B cell (primary cell): ENCODE measurements around the gene ATP9B. TPM values are rescaled to one million over a fixed set of nuclear protein-coding genes. Genes with fewer than 3 reads are reported as not detected.

Experiments
- ATAC-seq: fragments of 200-7000 bp; cut with Tn5 transposase; one replicate; pipeline ENCODE4 v1.10.0; 2021; ENCODE audit warnings: low read depth, mild to moderate bottlenecking, moderate number of reproducible peaks, moderate library complexity
- CTCF ChIA-PET: fragments of 350-600 bp; sonication (Branson Sonifier 250); formaldehyde crosslinking; loops from one replicate; lab custom pipeline; 2021; ENCODE audit warnings: antibody characterized with exemption, inconsistent platforms; lab: Charles Lee
- POLR2A ChIA-PET: fragments of 350-600 bp; sonication (Branson Sonifier 250); formaldehyde crosslinking; loops from one replicate; lab custom pipeline; 2021; ENCODE audit warnings: antibody characterized with exemption; lab: Charles Lee
- DNase-seq: peaks from one replicate; pipeline ENCODE4 v3.0.0; 2013
- H2AFZ ChIP-seq: 2 replicates; pipeline ENCODE4 v1.6.1; 2012; ENCODE audit warnings: mild to moderate bottlenecking, low read depth, low read length; ENCODE audit not compliant: insufficient read depth, poor library complexity, severe bottlenecking
- H3K27ac ChIP-seq, 2 donors: 1 replicate in 1 of 2; 2 replicates in 1 of 2; pipeline ENCODE4 v1.5.1; 2012 to 2013; ENCODE audit warnings: low read length in 2 of 2, mild to moderate bottlenecking in 2 of 2, moderate library complexity in 1 of 2
- H3K27me3 ChIP-seq, 4 experiments: fragments of 200-600 bp in 1 of 4; sonication (generic) in 1 of 4; replicated peaks in 1 of 4; 1 replicate in 2 of 4; 2 replicates in 2 of 4; pipeline versions ENCODE4 v1.6.1 to v1.7.0; 2013 to 2016; ENCODE audit warnings: low read length in 3 of 4, mild to moderate bottlenecking in 2 of 4, mixed read lengths in 1 of 4, moderate library complexity in 1 of 4; ENCODE audit not compliant: insufficient read depth in 4 of 4, control insufficient read depth in 3 of 4; ENCODE audit errors: control extremely low read depth in 1 of 4
- H3K36me3 ChIP-seq, 2 experiments: replicated peaks in 1 of 2; 1 replicate in 1 of 2; 2 replicates in 1 of 2; pipeline versions ENCODE4 v1.6.1 to v1.7.1; 2013; ENCODE audit warnings: low read length in 1 of 2; ENCODE audit not compliant: insufficient read depth in 2 of 2, control insufficient read depth in 1 of 2; ENCODE audit errors: control extremely low read depth in 1 of 2, extremely low read depth in 1 of 2
- H3K4me1 ChIP-seq, 2 donors: fragments of 200-600 bp in 1 of 2; sonication (generic) in 1 of 2; 1 replicate in 1 of 2; 2 replicates in 1 of 2; pipeline versions ENCODE4 v1.5.1 to v1.6.1; 2013 to 2017; ENCODE audit warnings: low read length in 2 of 2; ENCODE audit not compliant: control insufficient read depth in 2 of 2, insufficient read depth in 2 of 2
- H3K4me2 ChIP-seq: replicated peaks from 2 replicates; pipeline ENCODE3; 2012; ENCODE audit warnings: mild to moderate bottlenecking, low read depth, low read length; ENCODE audit not compliant: poor library complexity, severe bottlenecking
- H3K4me3 ChIP-seq, 5 experiments: fragments of 200-600 bp in 1 of 5; sonication (generic) in 1 of 5; 1 replicate in 3 of 5; 2 replicates in 2 of 5; pipeline versions ENCODE4 v1.5.1 to v1.7.0; 2011 to 2016; ENCODE audit warnings: low read length in 4 of 5, mild to moderate bottlenecking in 4 of 5, low read depth in 2 of 5, control low read depth in 1 of 5, moderate library complexity in 1 of 5; ENCODE audit not compliant: insufficient read depth in 1 of 5; ENCODE audit errors: control extremely low read depth in 1 of 5, extremely low read depth in 1 of 5
- H3K79me2 ChIP-seq: fragments of 200-600 bp; sonication (generic); one replicate; pipeline ENCODE4 v1.6.0; 2016; ENCODE audit warnings: low read length; ENCODE audit not compliant: control insufficient read depth, insufficient read depth
- H3K9ac ChIP-seq: fragments of 200-600 bp; sonication (generic); 2 replicates; pipeline ENCODE4 v1.6.1; 2017; ENCODE audit warnings: mild to moderate bottlenecking, low read length, moderate library complexity
- H3K9me3 ChIP-seq, 3 donors: one replicate each; pipeline versions ENCODE4 v1.6.1 to v1.7.1; 2013; ENCODE audit warnings: low read length in 2 of 3; ENCODE audit not compliant: control insufficient read depth in 2 of 3, insufficient read depth in 1 of 3; ENCODE audit errors: control extremely low read depth in 1 of 3
- H4K20me1 ChIP-seq: 2 replicates; pipeline ENCODE4 v1.6.0; 2012; ENCODE audit warnings: mild to moderate bottlenecking, low read length; ENCODE audit not compliant: insufficient read depth, control insufficient read depth, poor library complexity, severe bottlenecking
- H3K27ac Mint-ChIP-seq: one replicate; pipeline ENCODE4 v1.8.0; 2021; ENCODE audit warnings: mixed read lengths
- H3K27me3 Mint-ChIP-seq: one replicate; pipeline ENCODE4 v1.8.0; 2021; ENCODE audit warnings: mixed read lengths
- H3K4me1 Mint-ChIP-seq: one replicate; pipeline ENCODE4 v1.8.0; 2021; ENCODE audit warnings: mixed read lengths
- H3K4me3 Mint-ChIP-seq: one replicate; pipeline ENCODE4 v1.8.0; 2021; ENCODE audit warnings: mixed read lengths
- H3K9me3 Mint-ChIP-seq: one replicate; pipeline ENCODE4 v1.8.0; 2022; ENCODE audit warnings: mixed read lengths; ENCODE audit not compliant: insufficient read depth
- CTCF ChIP-seq: fragments of 200-600 bp; IDR thresholded peaks from one replicate; pipeline ENCODE4 v1.8.0; 2022; ENCODE audit warnings: antibody characterized with exemption, mild to moderate bottlenecking
- EZH2 ChIP-seq: IDR thresholded peaks from 2 replicates; pipeline ENCODE4 v1.6.1; 2012; ENCODE audit warnings: borderline replicate concordance, low read depth, mild to moderate bottlenecking, moderate library complexity, low read length; ENCODE audit not compliant: insufficient read depth, poor library complexity, severe bottlenecking
- WGBS: methylation state at CpG from one replicate; pipeline ENCODE4 v1.1.5; 2013; ENCODE audit warnings: missing lambda C conversion rate; ENCODE audit not compliant: insufficient coverage; 5-methylcytosine and 5-hydroxymethylcytosine counted together
- intact Hi-C: fragments of 100-400 bp; cut with micrococcal nuclease; formaldehyde crosslinking; loops from one replicate; pipeline ENCODE4 v1.10.0; 2022
- polyA plus RNA-seq: library from polyadenylated mRNA; depleted of rRNA; stranded (reverse); fragments of >200 nt; gene quantifications from 2 replicates; pipeline ENCODE4 v1.2.3, GENCODE V29; 2012
- total RNA-seq, 2 donors: library from RNA; stranded (reverse); fragments of 120-200 nt in 1 of 2; gene quantifications; 1 replicate in 1 of 2; 2 replicates in 1 of 2; pipeline versions ENCODE4 v1.2.3 to v1.2.4, GENCODE V29; 2013 to 2022

Gene ATP9B
- total and polyA plus RNA-seq, 2 donors (not counting 1 experiment from before 2014, with no cell fraction given) = 34.3 to 71.7 TPM

- Mint-ChIP-seq H3K4me3 (no peak overlapping the region), H3K27me3 (no peaks in the 10 kb centered on the region), H3K27ac (no peak overlapping the region), H3K9me3 (no peaks in the 10 kb centered on the region), H3K4me1 (peaks cover 2% of the 10 kb centered on the region)
- Histone ChIP-seq H3K4me2 (no peak overlapping the region), H3K9ac (no peak overlapping the region), H3K36me3 (peaks cover 0 to 14% of the 10 kb centered on the region in 2 experiments), H3K27ac (no peak overlapping the region), H4K20me1 (peaks cover 9% of the 10 kb centered on the region), H3K27me3 (no peaks in the 10 kb centered on the region), H3K4me1 (no peaks in the 10 kb centered on the region), H3K79me2 (no peaks in the 10 kb centered on the region), H3K9me3 (no peaks in the 10 kb centered on the region), H3K4me3 (no peak overlapping the region), H2AFZ (no peak overlapping the region)
- TF ChIP-seq EZH2 (no peak), CTCF (no peak)
- ATAC-seq = no peak
- ChIA-PET CTCF (no interaction called here), POLR2A (no interaction called here)
- WGBS = 93% methylated on average over 12 of the region's 20 CpGs
- intact Hi-C loops = no loop called here
- DNase-seq = no peak
Measured at GRCh38 chr18:79252904-79253633, 183.9 kb downstream of the ATP9B start.

GRCh38 chr18:79257480-79257879 lies 188.3 kb downstream of the ATP9B start:
- intact Hi-C loops = no loop called here
- Mint-ChIP-seq H3K4me3 (no peak overlapping the region), H3K27ac (no peak overlapping the region), H3K9me3 (no peaks in the 10 kb centered on the region), H3K27me3 (no peaks in the 10 kb centered on the region), H3K4me1 (peaks cover 18% of the 10 kb centered on the region)
- H2AFZ ChIP-seq = no peak overlapping the region
- no peak overlapping the region for H3K4me3 ChIP-seq
- H3K9ac ChIP-seq = no peak overlapping the region
- no peaks in the 10 kb centered on the region for H3K9me3 ChIP-seq
- H3K79me2 ChIP-seq = no peaks in the 10 kb centered on the region
- CTCF ChIA-PET = no interaction called here
- H4K20me1 ChIP-seq = no peaks in the 10 kb centered on the region
- no peak overlapping the region for H3K4me2 ChIP-seq
- DNase-seq (no peak), ATAC-seq (no peak)
- POLR2A ChIA-PET = no interaction called here
- TF ChIP-seq EZH2 (no peak), CTCF (no peak)
- WGBS = 75% methylated on average over 4 of the region's 6 CpGs
- peaks cover 0 to 14% of the 10 kb centered on the region in 2 experiments for H3K36me3 ChIP-seq
- no peak overlapping the region for H3K27ac ChIP-seq
- H3K4me1 ChIP-seq = peaks cover 0 to 7% of the 10 kb centered on the region in 2 donors
- no peaks in the 10 kb centered on the region for H3K27me3 ChIP-seq
